ENCODE data around the gene PARD6B. TPM values are rescaled to one million over a fixed set of nuclear protein-coding genes. Genes with fewer than 3 reads are reported as not detected.
"Not testable (repeated sequence)": the region's sequence is repeated elsewhere in the genome, so short reads cannot be mapped to it uniquely, and the experiment has no call there.

Gene PARD6B
- total RNA-seq, 2 experiments from 2014 or later, result 4.2 to 4.6 TPM

- ATAC-seq (no peak), DNase-seq (no peak)
- peak overlapping the region; percentile 30 for H3K27ac Mint-ChIP-seq
- no peaks in the 10 kb centered on the region for H3K27me3 Mint-ChIP-seq
- CTCF ChIA-PET, result interaction anchor here (1.0 to 1.4 kb wide), 3 partner anchors 9 to 130 kb away, joined by 3 to 4 read pairs (median 3); no protein-coding TSS in a partner anchor
- H3K36me3 Mint-ChIP-seq, result peaks cover 8% of the 10 kb centered on the region
- H3K4me1 Mint-ChIP-seq, result peaks cover 38% of the 10 kb centered on the region
- H3K4me3 Mint-ChIP-seq, result no peak overlapping the region
- no peaks in the 10 kb centered on the region for H3K9me3 Mint-ChIP-seq (ENCODE audit: low read depth)
These were observed 68.0 kb downstream of the PARD6B start for GRCh38 chr20:50799176-50799889.

GRCh38 chr20:50799890-50800550 lies 68.6 kb downstream of the PARD6B start:
- H3K9me3 Mint-ChIP-seq (ENCODE audit: low read depth), result no peaks in the 10 kb centered on the region
- DNase-seq (no peak), ATAC-seq (no peak)
- peaks cover 8% of the 10 kb centered on the region for H3K36me3 Mint-ChIP-seq
- no peaks in the 10 kb centered on the region for H3K27me3 Mint-ChIP-seq
- no peak overlapping the region for H3K4me3 Mint-ChIP-seq
- H3K4me1 Mint-ChIP-seq, result peaks cover 45% of the 10 kb centered on the region
- CTCF ChIA-PET, result interaction anchor here (1.0 to 1.4 kb wide), 3 partner anchors 9 to 129 kb away, joined by 3 to 4 read pairs (median 3); no protein-coding TSS in a partner anchor
- peak overlapping the region; percentile 30 for H3K27ac Mint-ChIP-seq

GRCh38 chr20:50800986-50801746 lies 69.8 kb downstream of the PARD6B start:
- ATAC-seq; H3K36me3 Mint-ChIP-seq; H3K27me3 Mint-ChIP-seq; H3K27ac Mint-ChIP-seq; H3K9me3 Mint-ChIP-seq (ENCODE audit: low read depth); DNase-seq; CTCF ChIA-PET; H3K4me3 Mint-ChIP-seq: not testable (repeated sequence)
- H3K4me1 Mint-ChIP-seq, result peaks cover 50% of the 10 kb centered on the region

GRCh38 chr20:50801747-50802125 lies 70.4 kb downstream of the PARD6B start:
- DNase-seq (no peak), ATAC-seq (no peak)
- Mint-ChIP-seq H3K4me3 (no peak overlapping the region), H3K4me1 (peaks cover 52% of the 10 kb centered on the region), H3K27ac (peak overlapping the region; percentile 62), H3K9me3 (ENCODE audit: low read depth) (no peaks in the 10 kb centered on the region), H3K27me3 (no peaks in the 10 kb centered on the region), H3K36me3 (peaks cover 8% of the 10 kb centered on the region)
- CTCF ChIA-PET, result no interaction called here

- peaks cover 47% of the 10 kb centered on the region for H3K4me1 Mint-ChIP-seq
- DNase-seq, result no peak
- no peaks in the 10 kb centered on the region for H3K27me3 Mint-ChIP-seq
- CTCF ChIA-PET, result interaction anchor here (1.1 to 2.6 kb wide), 2 partner anchors 8 to 12 kb away, joined by 4 to 31 read pairs; partner anchors contain the start of gene BCAS4
- no peak overlapping the region for H3K27ac Mint-ChIP-seq
- no peak overlapping the region for H3K4me3 Mint-ChIP-seq
- H3K36me3 Mint-ChIP-seq, result peaks cover 4% of the 10 kb centered on the region
- no peaks in the 10 kb centered on the region for H3K9me3 Mint-ChIP-seq (ENCODE audit: low read depth)
- no peak for ATAC-seq
These were observed 70.9 kb downstream of the PARD6B start for GRCh38 chr20:50802289-50802688.

GRCh38 chr20:50804437-50805348 lies 73.3 kb downstream of the PARD6B start:
- H3K27ac Mint-ChIP-seq, result peak overlapping the region; percentile 97
- DNase-seq (peak; percentile 69), ATAC-seq (peak; percentile 90)
- H3K4me1 Mint-ChIP-seq, result peaks cover 50% of the 10 kb centered on the region
- peaks cover 14% of the 10 kb centered on the region for H3K36me3 Mint-ChIP-seq
- CTCF ChIA-PET, result interaction anchor here (0.6 to 3.1 kb wide), 6 partner anchors 11 to 183 kb away, joined by 3 to 31 read pairs (median 6); partner anchors contain the start of gene BCAS4
- no peaks in the 10 kb centered on the region for H3K27me3 Mint-ChIP-seq
- H3K9me3 Mint-ChIP-seq (ENCODE audit: low read depth), result no peaks in the 10 kb centered on the region
- peak overlapping the region; percentile 65 for H3K4me3 Mint-ChIP-seq

GRCh38 chr20:50805349-50805684 lies 73.9 kb downstream of the PARD6B start:
- Mint-ChIP-seq H3K9me3 (ENCODE audit: low read depth) (no peaks in the 10 kb centered on the region), H3K36me3 (peaks cover 19% of the 10 kb centered on the region), H3K27ac (peak overlapping the region; percentile 97), H3K4me1 (peaks cover 52% of the 10 kb centered on the region), H3K4me3 (peak overlapping the region; percentile 65), H3K27me3 (no peaks in the 10 kb centered on the region)
- peak; percentile 26 for ATAC-seq
- CTCF ChIA-PET, result interaction anchor here (1.0 to 3.1 kb wide), 2 partner anchors 11 to 124 kb away, joined by 4 to 31 read pairs; partner anchors contain the start of gene BCAS4
- no peak for DNase-seq

- H3K36me3 Mint-ChIP-seq, result peaks cover 19% of the 10 kb centered on the region
- ATAC-seq (no peak), DNase-seq (no peak)
- no peak overlapping the region for H3K4me3 Mint-ChIP-seq
- no peaks in the 10 kb centered on the region for H3K9me3 Mint-ChIP-seq (ENCODE audit: low read depth)
- H3K27me3 Mint-ChIP-seq, result no peaks in the 10 kb centered on the region
- peaks cover 56% of the 10 kb centered on the region for H3K4me1 Mint-ChIP-seq
- H3K27ac Mint-ChIP-seq, result peak overlapping the region; percentile 97
- CTCF ChIA-PET, result interaction anchor here (1.0 to 3.1 kb wide), 2 partner anchors 12 to 123 kb away, joined by 4 to 31 read pairs; partner anchors contain the start of gene BCAS4
These were observed 74.9 kb downstream of the PARD6B start for GRCh38 chr20:50806126-50806768.

Other genes with a start within 250 kb of the PARD6B start
- gene PTPN1, start 221.2 kb upstream of the PARD6B start, total RNA-seq, result 10 to 100 TPM; 62.5 to 74.7 TPM
- gene RIPOR3, start 40.0 kb upstream of the PARD6B start, total RNA-seq, result not detected
- gene BCAS4, start 63.5 kb downstream of the PARD6B start, total RNA-seq, result 10 to 100 TPM; 37.6 to 44.8 TPM
- gene ADNP, start 199.9 kb downstream of the PARD6B start, total RNA-seq, result 10 to 100 TPM; 66.1 to 81.2 TPM
- 10 to 100 TPM; 51.8 to 62.8 TPM for gene DPM1, start 227.0 kb downstream of the PARD6B start, total RNA-seq
- gene MOCS3, start 227.2 kb downstream of the PARD6B start, total RNA-seq, result 1 to 10 TPM; 4.6 to 6.1 TPM